ENCODE results near the gene RPA1. TPM values are rescaled to one million over a fixed set of nuclear protein-coding genes. Genes with fewer than 3 reads are reported as not detected.

RPA1 gene
- total and polyA plus RNA-seq, 4 donors, result 9.2 to 29.5 (median 11.9) TPM

GRCh38 chr17:1861391-1862010 lies 31.7 kb downstream of the RPA1 start:
- no peaks in the 10 kb centered on the region for H3K4me1 ChIP-seq (ENCODE audit: control insufficient read depth in 4 of 4, insufficient read depth in 4 of 4, low read length in 3 of 4)
- H3K9me3 ChIP-seq (ENCODE audit: control insufficient read depth in 4 of 4, low read length in 3 of 4), result no peaks in the 10 kb centered on the region
- no peak for DNase-seq (ENCODE audit: low spot score)
- no peak for TF ChIP-seq GABPA (IDR thresholded peaks at IDR 0.05 in 1 of 2, conservative IDR thresholded peaks at IDR 0.05 in 1 of 2)
- no peak for TF ChIP-seq ZBTB33 (IDR thresholded peaks at IDR 0.05)
- no peak for TF ChIP-seq TAF1 (conservative IDR thresholded peaks at IDR 0.05)
- TF ChIP-seq JUND (IDR thresholded peaks at IDR 0.05), result no peak
- no peak for TF ChIP-seq FOXA1 (IDR thresholded peaks at IDR 0.05)
- TF ChIP-seq YY1 (IDR thresholded peaks at IDR 0.05), result no peak
- TF ChIP-seq CTCF (IDR thresholded peaks at IDR 0.05; ENCODE audit: low read depth, low read length, missing input control), result no peak
- TF ChIP-seq MAX (IDR thresholded peaks at IDR 0.05), result no peak
- no peak for TF ChIP-seq HNF4G (IDR thresholded peaks at IDR 0.05)
- no peak for TF ChIP-seq FOXA2 (IDR thresholded peaks at IDR 0.05)
- TF ChIP-seq ATF3 (IDR thresholded peaks at IDR 0.05), result no peak
- no peak for TF ChIP-seq RAD21 (IDR thresholded peaks at IDR 0.05)
- no peak for TF ChIP-seq REST (IDR thresholded peaks at IDR 0.05)
- no peak overlapping the region for H3K4me3 ChIP-seq (ENCODE audit: low read depth in 1 of 3, low read length in 3 of 3)
- no peak overlapping the region for H3K9ac ChIP-seq (ENCODE audit: low read depth in 1 of 2, low read length in 2 of 2)
- no peak overlapping the region for H3K27ac ChIP-seq (ENCODE audit: low read depth in 1 of 2, low read length in 2 of 2)
- 95% methylated on average over 16 of the region's 16 CpGs for WGBS
- no peaks in the 10 kb centered on the region for H3K27me3 ChIP-seq (ENCODE audit: control insufficient read depth in 4 of 4, insufficient read depth in 4 of 4, low read length in 3 of 4)
- peaks cover 2 to 11% (median 7%) of the 10 kb centered on the region in 4 donors for H3K36me3 ChIP-seq (ENCODE audit: control insufficient read depth in 4 of 4, insufficient read depth in 3 of 4, low read depth in 1 of 4, low read length in 3 of 4)
